Lung (tissue), 12 donors: Measurements from ENCODE around the gene TOM1L2. TPM values are rescaled to one million over a fixed set of nuclear protein-coding genes. Genes with fewer than 3 reads are reported as not detected.

ENCODE experiments used
- ATAC-seq: fragments of 200-7000 bp; cut with Tn5 transposase; one replicate; pipeline ENCODE4 v1.9.1; 2020; ENCODE audit warnings: moderate number of reproducible peaks; ENCODE audit not compliant: insufficient read depth, low FRiP score
- DNase-seq, 3 donors: peaks; one replicate each; pipeline ENCODE4 v3.0.0-alpha.2; 2013 to 2017
- H3K27ac ChIP-seq, 2 donors: one replicate each; pipeline ENCODE4 v1.5.1; 2013; ENCODE audit warnings: mild to moderate bottlenecking in 2 of 2, moderate library complexity in 2 of 2, control low read depth in 1 of 2, inconsistent platforms in 1 of 2, low read depth in 1 of 2, low read length in 1 of 2
- H3K27me3 ChIP-seq, 3 donors: one replicate each; pipeline ENCODE4 v1.5.1; 2013; ENCODE audit warnings: low read length in 2 of 3; ENCODE audit not compliant: control insufficient read depth in 3 of 3, insufficient read depth in 3 of 3
- H3K36me3 ChIP-seq, 4 donors: one replicate each; pipeline ENCODE4 v1.5.1; 2013; ENCODE audit warnings: low read length in 4 of 4, mild to moderate bottlenecking in 1 of 4, moderate library complexity in 1 of 4; ENCODE audit not compliant: control insufficient read depth in 4 of 4, insufficient read depth in 4 of 4
- H3K4me1 ChIP-seq, 5 donors: one replicate each; pipeline ENCODE4 v1.5.1; 2013; ENCODE audit warnings: low read length in 5 of 5, mild to moderate bottlenecking in 2 of 5, moderate library complexity in 1 of 5; ENCODE audit not compliant: control insufficient read depth in 5 of 5, insufficient read depth in 5 of 5
- H3K4me3 ChIP-seq: one replicate; pipeline ENCODE4 v1.5.1; 2013; ENCODE audit warnings: mild to moderate bottlenecking, control low read depth, moderate library complexity
- H3K9ac ChIP-seq, 2 donors: one replicate each; pipeline ENCODE4 v1.5.1; 2013; ENCODE audit warnings: low read length in 2 of 2, control low read depth in 1 of 2; ENCODE audit not compliant: insufficient read depth in 1 of 2
- H3K9me3 ChIP-seq, 4 donors: one replicate each; pipeline ENCODE4 v1.5.1; 2013; ENCODE audit warnings: low read length in 3 of 4, mild to moderate bottlenecking in 1 of 4, moderate library complexity in 1 of 4; ENCODE audit not compliant: control insufficient read depth in 4 of 4, insufficient read depth in 3 of 4
- WGBS, 2 donors: extraction: QIAGEN DNeasy Blood & Tissue Kit; methylation state at CpG; one replicate each; pipeline ENCODE4 v1.1.7; 2013; 5-methylcytosine and 5-hydroxymethylcytosine counted together
- polyA plus RNA-seq, 2 donors: library from polyadenylated mRNA; stranded (reverse); fragments of 200-250 nt; gene quantifications; one replicate each; pipeline ENCODE4 v1.2.1, GENCODE V29; 2013
- total RNA-seq, 2 donors: library from RNA; depleted of rRNA in 1 of 2; stranded (reverse); fragments of >200 nt in 1 of 2; gene quantifications; one replicate each; pipeline ENCODE4 v1.2.1, GENCODE V29; 2014 to 2021
- TF ChIP-seq, protein P1 (sequence below): IDR thresholded peaks from 2 replicates; pipeline ENCODE4 v1.5.1; 2012; ENCODE audit warnings: mild to moderate bottlenecking; ENCODE audit errors: control extremely low read depth, extremely low read depth
- donor health status: control.
- donor health status: control.
- donor health status: Bipolar disorder and iron deficiency.
- donor health status: healthy.
- donor health status: DM: yes; HTN: yes; CAD: no.

Gene TOM1L2
- total and polyA plus RNA-seq, 4 donors, result 21.5 to 56.5 (median 35.8) TPM

DNA sequence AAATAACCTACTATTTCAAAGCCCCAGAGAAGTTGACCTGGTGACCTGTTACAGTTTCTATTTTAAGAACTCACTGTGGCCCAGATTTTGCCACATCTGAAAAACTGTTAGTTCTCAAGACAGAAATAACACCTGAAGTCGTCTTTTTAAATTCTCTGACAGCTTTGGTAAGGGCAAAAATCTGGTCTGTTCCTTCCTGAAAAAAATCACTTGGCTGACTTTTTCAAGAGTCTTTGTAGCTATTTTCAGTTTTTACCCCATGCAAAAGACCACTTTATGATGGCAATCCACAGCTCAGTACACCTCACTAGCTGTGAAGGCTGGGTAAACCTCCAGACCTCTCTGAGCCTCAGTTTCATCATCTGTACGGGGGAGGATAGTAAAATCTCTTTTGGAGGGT, 74.8 kb downstream of the TOM1L2 start:
- no peak overlapping the region for H3K9ac ChIP-seq
- no peaks in the 10 kb centered on the region for H3K27me3 ChIP-seq
- H3K36me3 ChIP-seq, result peaks cover 5 to 30% (median 24%) of the 10 kb centered on the region in 4 donors
- H3K4me1 ChIP-seq, result peaks cover 9 to 36% (median 17%) of the 10 kb centered on the region in 5 donors
- DNase-seq, result no peak
- H3K4me3 ChIP-seq, result no peak overlapping the region
- no peak for ATAC-seq
- WGBS, 2 donors, result 81 to 86% methylated on average over 2 of the region's 2 CpGs
- no peak overlapping the region for H3K27ac ChIP-seq
- no peaks in the 10 kb centered on the region for H3K9me3 ChIP-seq
- TF ChIP-seq, protein P1, sequence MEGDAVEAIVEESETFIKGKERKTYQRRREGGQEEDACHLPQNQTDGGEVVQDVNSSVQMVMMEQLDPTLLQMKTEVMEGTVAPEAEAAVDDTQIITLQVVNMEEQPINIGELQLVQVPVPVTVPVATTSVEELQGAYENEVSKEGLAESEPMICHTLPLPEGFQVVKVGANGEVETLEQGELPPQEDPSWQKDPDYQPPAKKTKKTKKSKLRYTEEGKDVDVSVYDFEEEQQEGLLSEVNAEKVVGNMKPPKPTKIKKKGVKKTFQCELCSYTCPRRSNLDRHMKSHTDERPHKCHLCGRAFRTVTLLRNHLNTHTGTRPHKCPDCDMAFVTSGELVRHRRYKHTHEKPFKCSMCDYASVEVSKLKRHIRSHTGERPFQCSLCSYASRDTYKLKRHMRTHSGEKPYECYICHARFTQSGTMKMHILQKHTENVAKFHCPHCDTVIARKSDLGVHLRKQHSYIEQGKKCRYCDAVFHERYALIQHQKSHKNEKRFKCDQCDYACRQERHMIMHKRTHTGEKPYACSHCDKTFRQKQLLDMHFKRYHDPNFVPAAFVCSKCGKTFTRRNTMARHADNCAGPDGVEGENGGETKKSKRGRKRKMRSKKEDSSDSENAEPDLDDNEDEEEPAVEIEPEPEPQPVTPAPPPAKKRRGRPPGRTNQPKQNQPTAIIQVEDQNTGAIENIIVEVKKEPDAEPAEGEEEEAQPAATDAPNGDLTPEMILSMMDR, result no peak

DNA sequence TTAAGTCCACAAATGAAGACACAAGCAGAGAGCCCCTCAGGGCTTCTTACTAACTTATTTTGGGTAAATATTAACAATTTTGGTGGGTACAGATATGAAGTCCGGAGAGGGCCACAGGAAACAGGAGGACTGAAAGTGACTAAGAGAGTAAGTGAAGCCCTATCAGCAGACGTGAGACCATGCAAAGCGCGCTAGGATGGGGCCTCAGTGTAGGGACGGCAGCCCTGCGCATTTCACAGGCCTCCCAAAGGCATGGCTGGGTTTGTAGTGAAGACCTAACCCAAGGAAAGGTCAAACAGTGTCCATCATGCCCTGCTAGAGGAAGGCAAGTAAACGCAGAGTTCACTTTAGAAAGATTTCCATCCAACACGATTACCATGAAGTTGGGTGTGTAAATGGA, 75.5 kb downstream of the TOM1L2 start:
- DNase-seq, result no peak
- Histone ChIP-seq H3K4me1 (peaks cover 9 to 30% (median 17%) of the 10 kb centered on the region in 5 donors), H3K36me3 (peaks cover 5 to 33% (median 25%) of the 10 kb centered on the region in 4 donors), H3K4me3 (no peak overlapping the region), H3K27me3 (no peaks in the 10 kb centered on the region), H3K9ac (no peak overlapping the region), H3K9me3 (no peaks in the 10 kb centered on the region), H3K27ac (no peak overlapping the region)
- TF ChIP-seq, protein P1, result no peak
- ATAC-seq, result no peak
- 91 to 94% methylated on average over 8 of the region's 8 CpGs for WGBS, 2 donors

DNA sequence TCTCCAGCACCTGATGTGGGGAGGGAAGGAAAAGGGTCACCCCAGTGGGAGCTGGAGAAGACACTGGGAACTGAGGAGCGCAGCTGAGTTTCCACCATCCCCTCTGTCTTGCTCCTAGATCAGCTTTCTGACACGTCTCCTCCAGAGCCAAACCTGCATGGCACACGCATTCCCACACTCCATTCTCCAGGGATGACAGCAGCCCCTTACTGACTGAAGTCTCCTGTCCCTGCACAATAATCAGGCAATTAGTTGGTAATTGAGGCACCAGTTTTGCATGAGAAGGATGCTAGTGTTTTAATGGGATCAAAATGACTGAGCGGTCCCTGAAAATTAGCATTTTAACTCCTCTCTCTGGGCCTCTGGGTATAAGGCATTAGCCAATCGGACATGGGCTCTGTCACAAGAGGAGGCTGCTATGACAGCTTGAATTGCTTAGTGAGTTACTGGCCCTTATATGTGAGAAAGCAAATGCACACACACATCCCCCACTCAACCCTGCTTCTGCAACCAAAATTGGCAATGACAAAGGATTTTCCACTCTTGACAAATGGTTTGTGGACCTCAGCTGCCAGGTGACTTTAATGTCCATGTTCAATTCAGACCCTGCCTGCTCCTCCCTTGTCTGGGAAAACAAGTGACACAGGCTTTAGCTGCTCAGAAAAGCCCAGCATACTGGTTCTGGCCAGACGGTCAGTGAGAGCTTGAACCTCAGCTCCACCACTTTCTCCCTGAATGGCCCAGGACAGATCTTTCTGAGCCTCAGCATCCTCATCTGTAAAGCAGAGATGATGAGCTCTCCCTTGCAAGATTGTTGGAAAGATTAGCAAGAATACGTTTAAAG, 78.2 kb downstream of the TOM1L2 start:
- no peak for ATAC-seq
- Histone ChIP-seq H3K9ac (no peak overlapping the region), H3K4me1 (peaks cover 0 to 12% (median 5%) of the 10 kb centered on the region in 5 donors), H3K27me3 (no peaks in the 10 kb centered on the region), H3K9me3 (no peaks in the 10 kb centered on the region), H3K27ac (no peak overlapping the region), H3K36me3 (peaks cover 5 to 41% (median 32%) of the 10 kb centered on the region in 4 donors), H3K4me3 (no peak overlapping the region)
- 96 to 97% methylated on average over 7 of the region's 7 CpGs for WGBS, 2 donors
- TF ChIP-seq, protein P1, result no peak
- no peak for DNase-seq
